DOHH2 (cell line): ENCODE results near the gene CNR2.

Experiments
- EZH2phosphoT487 ChIP-seq: fragments of 200-600 bp; sonication (generic); IDR thresholded peaks from 2 replicates; pipeline ENCODE4 v1.6.1; 2017; ENCODE audit warnings: borderline replicate concordance, mild to moderate bottlenecking, antibody characterized with exemption, low read length, moderate library complexity, mixed read lengths
- TF ChIP-seq, protein P1 (sequence below): fragments of 200-600 bp; sonication (generic); IDR thresholded peaks from one replicate; pipeline ENCODE4 v1.5.1; 2014; ENCODE audit warnings: antibody characterized with exemption, mild to moderate bottlenecking, low read depth, low read length; ENCODE audit not compliant: poor library complexity, severe bottlenecking

DNA sequence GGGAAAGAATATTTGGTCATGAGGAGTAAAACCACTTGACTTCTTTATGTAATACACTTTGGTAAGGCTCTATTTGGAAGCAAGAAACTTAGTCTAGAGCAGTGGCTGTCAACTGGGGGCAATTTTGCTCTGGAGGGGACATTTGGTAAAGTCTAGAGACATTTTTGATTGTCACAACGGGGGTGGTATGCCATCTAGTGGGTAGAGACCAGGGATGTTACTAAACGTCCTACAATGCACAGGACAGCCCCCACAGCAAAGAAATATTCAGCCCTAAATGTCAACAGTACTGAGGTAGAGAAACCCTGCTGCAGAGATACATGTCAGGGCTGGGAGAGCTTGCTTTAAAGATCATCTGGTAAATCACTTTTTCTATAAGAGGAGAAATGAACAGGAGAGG lies 58.6 kb downstream of the CNR2 start:
- TF ChIP-seq, protein P1, sequence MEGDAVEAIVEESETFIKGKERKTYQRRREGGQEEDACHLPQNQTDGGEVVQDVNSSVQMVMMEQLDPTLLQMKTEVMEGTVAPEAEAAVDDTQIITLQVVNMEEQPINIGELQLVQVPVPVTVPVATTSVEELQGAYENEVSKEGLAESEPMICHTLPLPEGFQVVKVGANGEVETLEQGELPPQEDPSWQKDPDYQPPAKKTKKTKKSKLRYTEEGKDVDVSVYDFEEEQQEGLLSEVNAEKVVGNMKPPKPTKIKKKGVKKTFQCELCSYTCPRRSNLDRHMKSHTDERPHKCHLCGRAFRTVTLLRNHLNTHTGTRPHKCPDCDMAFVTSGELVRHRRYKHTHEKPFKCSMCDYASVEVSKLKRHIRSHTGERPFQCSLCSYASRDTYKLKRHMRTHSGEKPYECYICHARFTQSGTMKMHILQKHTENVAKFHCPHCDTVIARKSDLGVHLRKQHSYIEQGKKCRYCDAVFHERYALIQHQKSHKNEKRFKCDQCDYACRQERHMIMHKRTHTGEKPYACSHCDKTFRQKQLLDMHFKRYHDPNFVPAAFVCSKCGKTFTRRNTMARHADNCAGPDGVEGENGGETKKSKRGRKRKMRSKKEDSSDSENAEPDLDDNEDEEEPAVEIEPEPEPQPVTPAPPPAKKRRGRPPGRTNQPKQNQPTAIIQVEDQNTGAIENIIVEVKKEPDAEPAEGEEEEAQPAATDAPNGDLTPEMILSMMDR: peak; percentile 54
- TF ChIP-seq EZH2phosphoT487: no peak
